ENCODE results near the gene SGTA. TPM values are rescaled to one million over a fixed set of nuclear protein-coding genes. Genes with fewer than 3 reads are reported as not detected.

SGTA gene
- 10 to 100 TPM; 52.3 to 60.9 TPM for total RNA-seq

GRCh38 chr19:2782936-2783780, at the start of gene SGTA:
TSS of gene SGTA (minus strand) at chr19:2783273. CDS start at chr19:2769068, 14,205 bp downstream.
- Histone ChIP-seq H3K4me1 (peaks cover 0 to 67% of the 10 kb centered on the region in 2 donors), H3K27me3 (no peaks in the 10 kb centered on the region), H3K27ac (peak within 1 kb of the TSS; percentile 92 to 99), H3K9me3 (no peaks in the 10 kb centered on the region), H3K4me3 (peak within 1 kb of the TSS; percentile 98 to 100), H3K36me3 (no peaks in the 10 kb centered on the region)
- DNase-seq (ENCODE audit: low spot score) = peak; percentile 99
- TF ChIP-seq CTCF (IDR thresholded peaks at IDR 0.05) = peak in 1 of 2 donors; percentile 57

GRCh38 chr19:2827840-2828489, 44.9 kb upstream of the SGTA start:
- peaks cover 6 to 34% of the 10 kb centered on the region in 2 donors for H3K9me3 ChIP-seq
- no peak for DNase-seq (ENCODE audit: low spot score)
- H3K36me3 ChIP-seq = peaks cover 33% of the 10 kb centered on the region
- no peak overlapping the region for H3K4me3 ChIP-seq
- H3K27me3 ChIP-seq = no peaks in the 10 kb centered on the region
- TF ChIP-seq CTCF (IDR thresholded peaks at IDR 0.05) = no peak
- no peaks in the 10 kb centered on the region for H3K4me1 ChIP-seq
- H3K27ac ChIP-seq = no peak overlapping the region

- peaks cover 2 to 25% of the 10 kb centered on the region in 2 donors for H3K9me3 ChIP-seq
- DNase-seq (ENCODE audit: low spot score) = no peak
- H3K36me3 ChIP-seq = peaks cover 24% of the 10 kb centered on the region
- H3K27me3 ChIP-seq = no peaks in the 10 kb centered on the region
- H3K27ac ChIP-seq = no peak overlapping the region
- no peaks in the 10 kb centered on the region for H3K4me1 ChIP-seq
- TF ChIP-seq CTCF (IDR thresholded peaks at IDR 0.05) = no peak
- no peak overlapping the region for H3K4me3 ChIP-seq
These were observed 43.9 kb upstream of the SGTA start for GRCh38 chr19:2827022-2827421.

GRCh38 chr19:2824129-2824528, 41.1 kb upstream of the SGTA start:
- Histone ChIP-seq H3K4me1 (peaks cover 0 to 13% of the 10 kb centered on the region in 2 donors), H3K4me3 (no peak overlapping the region), H3K27ac (no peak overlapping the region), H3K9me3 (no peaks in the 10 kb centered on the region), H3K27me3 (no peaks in the 10 kb centered on the region), H3K36me3 (peaks cover 22% of the 10 kb centered on the region)
- no peak for TF ChIP-seq CTCF (IDR thresholded peaks at IDR 0.05)
- DNase-seq (ENCODE audit: low spot score) = no peak

- no peak overlapping the region for H3K27ac ChIP-seq
- peaks cover 0 to 13% of the 10 kb centered on the region in 2 donors for H3K4me1 ChIP-seq
- no peak for DNase-seq (ENCODE audit: low spot score)
- no peak for TF ChIP-seq CTCF (IDR thresholded peaks at IDR 0.05)
- no peaks in the 10 kb centered on the region for H3K27me3 ChIP-seq
- no peak overlapping the region for H3K4me3 ChIP-seq
- H3K9me3 ChIP-seq = no peaks in the 10 kb centered on the region
- H3K36me3 ChIP-seq = peaks cover 22% of the 10 kb centered on the region
These were observed 40.6 kb upstream of the SGTA start for GRCh38 chr19:2823646-2824045.

All from right atrium auricular region (tissue), 2 donors.